T-helper 2 cell treated with Interferon-gamma antibody and Interleukin-4, amounts not matched to agents 100 ng/mL and 5 ng/mL, for 36 hours (primary cell): ENCODE results near the gene LIMS1. TPM values are rescaled to one million over a fixed set of nuclear protein-coding genes. Genes with fewer than 3 reads are reported as not detected.
"Not testable (repeated sequence)": the region's sequence is repeated elsewhere in the genome, so short reads cannot be mapped to it uniquely, and the experiment has no call there.

Source experiments
- intact Hi-C: fragments of 100-400 bp; cut with micrococcal nuclease; formaldehyde crosslinking; loops from one replicate; pipeline ENCODE4 v1.15.1; 2023
- total RNA-seq: library from RNA; stranded (reverse); gene quantifications from 2 replicates; pipeline ENCODE4 v1.2.3, GENCODE V29; 2022

The LIMS1 gene
- total RNA-seq, 1 donor from 2014 or later = 65.4 TPM

DNA sequence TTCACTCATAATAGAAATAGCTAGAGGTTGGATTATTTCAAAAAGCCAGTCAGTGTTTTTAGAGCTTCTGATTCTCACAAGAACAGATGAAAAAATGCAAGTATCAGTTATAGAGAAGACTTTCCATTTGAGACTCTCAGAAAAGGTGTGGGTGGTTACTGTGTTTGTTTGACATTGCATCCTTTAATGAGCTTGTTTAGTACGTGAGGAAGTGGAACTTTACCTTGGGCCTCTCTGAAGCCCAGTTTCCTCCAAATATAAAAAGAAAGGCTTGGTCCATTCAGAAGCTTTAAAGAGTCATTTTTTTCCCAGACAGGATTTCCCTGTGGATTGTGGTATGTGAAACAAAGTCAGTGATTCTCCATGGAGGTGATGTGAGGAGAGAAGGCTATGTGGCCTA is 95.1 kb downstream of the LIMS1 start:
- intact Hi-C loops = loop anchor here (1.0 to 10.0 kb wide), 2 partner anchors 8 to 95 kb away; partner anchors contain the start of gene LIMS1

DNA sequence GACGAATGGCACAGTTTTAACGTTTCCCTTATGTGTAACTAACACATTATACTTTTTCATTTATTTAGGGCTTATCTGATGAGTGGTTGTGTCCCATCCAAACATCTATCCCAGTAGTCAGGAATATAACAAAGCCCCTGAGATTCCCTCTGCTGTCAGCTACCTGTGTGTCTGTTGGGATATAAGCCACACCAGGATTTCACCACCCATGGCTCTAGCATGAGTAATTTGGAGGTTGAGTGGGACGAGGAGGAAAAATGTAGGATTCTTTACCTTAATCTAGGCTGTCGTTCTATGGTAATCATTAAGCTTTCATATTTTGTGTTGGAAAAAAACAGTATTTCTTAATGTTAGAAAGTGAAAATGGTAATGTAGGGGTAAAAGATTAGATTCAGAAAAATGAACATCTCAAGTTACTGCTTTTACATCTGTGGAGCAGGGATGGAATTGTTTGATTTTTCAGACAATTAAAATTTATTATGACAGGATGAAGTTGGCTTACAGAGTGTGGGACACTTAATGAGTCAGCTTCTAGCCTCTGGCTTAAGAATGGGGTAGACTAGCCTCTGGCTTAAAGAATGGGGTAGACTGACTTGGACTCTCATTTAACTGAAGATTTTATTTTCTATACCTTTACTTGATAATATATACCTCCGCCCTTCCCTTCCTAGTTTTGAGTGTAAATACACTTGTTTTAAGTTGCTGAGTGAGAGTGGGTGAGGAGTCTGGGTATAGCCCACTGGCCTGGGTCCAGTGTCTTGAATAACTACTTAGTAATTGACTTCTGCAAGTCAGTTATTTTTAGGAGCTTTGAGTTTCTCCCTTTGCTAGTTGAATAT is 96.5 kb downstream of the LIMS1 start:
- intact Hi-C loops = no loop called here

DNA sequence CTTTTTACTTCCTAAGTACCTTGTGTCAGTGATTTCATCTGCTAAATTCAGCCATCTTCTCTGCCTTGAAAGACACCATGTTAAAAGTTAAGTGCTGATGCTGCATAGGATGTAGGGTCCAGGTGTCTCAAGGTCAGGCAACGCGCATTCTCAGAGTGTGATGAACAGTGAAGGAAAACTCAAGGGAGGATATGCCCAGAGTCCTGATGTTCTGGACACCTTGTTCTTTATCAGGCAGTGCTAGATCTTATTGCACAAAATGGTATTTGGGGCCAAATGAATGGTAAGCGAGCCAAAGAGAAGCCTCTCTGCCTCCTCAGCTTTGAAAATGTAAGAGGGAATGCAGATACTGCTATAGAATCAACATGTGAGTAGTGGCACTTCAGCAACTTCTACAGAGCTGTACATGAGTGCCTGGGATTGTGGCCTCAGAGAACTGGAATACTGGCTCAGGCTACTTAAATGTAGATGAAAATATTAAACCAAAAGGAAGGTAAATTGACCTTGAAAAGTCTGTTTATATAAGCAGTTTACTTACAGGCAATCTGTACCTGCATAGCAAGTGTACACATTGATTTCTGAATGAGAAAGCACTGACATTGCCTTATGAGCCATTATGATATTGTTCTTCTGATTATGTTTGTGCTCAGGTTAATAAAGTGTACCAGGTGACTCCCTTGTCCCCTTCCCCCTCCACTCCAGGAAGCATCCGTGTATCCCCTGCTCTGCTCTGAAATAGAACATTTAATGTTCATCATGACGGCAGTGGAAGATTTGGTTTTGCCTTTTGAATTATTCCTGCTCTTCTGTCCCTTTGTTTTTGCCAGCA is 98.3 kb downstream of the LIMS1 start:
- intact Hi-C loops = no loop called here

DNA sequence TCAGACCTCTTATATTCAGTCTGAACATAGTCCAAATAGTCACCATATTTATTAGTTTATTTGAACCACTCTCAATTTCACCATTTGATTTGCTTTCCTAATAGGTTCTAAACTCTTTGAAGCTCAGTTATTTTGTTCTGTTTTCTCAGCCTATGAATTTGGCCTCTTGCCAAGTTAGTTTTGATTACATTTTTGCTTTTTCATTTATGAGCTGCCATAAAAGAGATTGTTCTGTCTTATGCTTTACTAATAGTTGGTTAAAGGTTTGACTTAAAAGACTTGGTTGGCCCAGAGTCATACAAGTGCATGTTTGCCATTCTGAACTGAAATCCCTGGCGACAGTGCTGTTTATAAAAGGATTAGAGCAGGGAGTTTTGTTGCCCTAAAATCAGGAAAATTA is 99.1 kb downstream of the LIMS1 start:
- intact Hi-C loops = no loop called here

DNA sequence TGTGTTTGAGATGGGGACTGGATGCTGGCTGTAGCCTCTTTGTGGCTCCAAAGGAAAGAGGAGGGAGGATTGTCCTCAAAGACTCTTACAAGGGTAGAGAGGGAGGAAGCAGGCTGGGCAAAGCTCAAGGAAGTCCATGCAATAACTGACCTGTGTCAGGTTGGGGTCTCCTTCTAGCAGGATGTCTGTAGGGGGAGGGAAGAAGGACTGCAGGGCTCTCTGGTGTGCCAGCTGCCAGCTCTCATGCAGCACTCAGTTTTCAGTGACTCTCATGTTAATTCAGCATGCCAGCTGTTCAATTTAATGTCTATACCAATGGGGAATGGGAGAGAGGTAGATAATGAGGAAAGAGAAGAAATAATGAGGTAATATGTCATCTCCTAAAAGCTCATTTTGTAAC is 99.7 kb downstream of the LIMS1 start:
- intact Hi-C loops = no loop called here

DNA sequence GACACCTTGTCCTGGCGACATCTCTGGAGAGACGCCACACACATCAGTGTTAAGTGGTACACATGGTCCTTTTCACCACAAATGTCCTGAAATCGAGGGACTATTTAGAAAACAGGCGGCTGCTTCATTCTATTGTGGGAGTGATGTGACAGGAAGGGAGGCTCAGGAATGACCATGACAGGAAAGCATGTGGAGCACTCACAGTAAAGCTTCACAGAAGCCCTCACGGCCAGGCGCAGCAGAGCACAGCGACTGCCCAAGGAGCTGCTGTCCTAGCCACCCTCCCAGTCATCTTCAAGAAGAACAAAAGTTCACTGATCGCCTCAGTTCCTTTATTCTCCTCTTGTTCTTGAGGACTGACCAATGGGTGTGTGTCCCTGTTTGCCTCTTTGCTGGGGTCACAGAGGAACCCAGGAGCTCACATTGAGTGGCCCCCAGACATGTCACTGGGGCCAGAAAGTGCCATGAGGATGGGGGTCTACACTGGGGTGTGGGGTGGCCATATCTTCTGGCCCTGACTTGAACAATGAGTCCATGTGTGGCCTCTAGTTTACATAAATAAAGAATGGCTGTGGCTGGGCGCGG is 100.4 kb downstream of the LIMS1 start:
- intact Hi-C loops = no loop called here

DNA sequence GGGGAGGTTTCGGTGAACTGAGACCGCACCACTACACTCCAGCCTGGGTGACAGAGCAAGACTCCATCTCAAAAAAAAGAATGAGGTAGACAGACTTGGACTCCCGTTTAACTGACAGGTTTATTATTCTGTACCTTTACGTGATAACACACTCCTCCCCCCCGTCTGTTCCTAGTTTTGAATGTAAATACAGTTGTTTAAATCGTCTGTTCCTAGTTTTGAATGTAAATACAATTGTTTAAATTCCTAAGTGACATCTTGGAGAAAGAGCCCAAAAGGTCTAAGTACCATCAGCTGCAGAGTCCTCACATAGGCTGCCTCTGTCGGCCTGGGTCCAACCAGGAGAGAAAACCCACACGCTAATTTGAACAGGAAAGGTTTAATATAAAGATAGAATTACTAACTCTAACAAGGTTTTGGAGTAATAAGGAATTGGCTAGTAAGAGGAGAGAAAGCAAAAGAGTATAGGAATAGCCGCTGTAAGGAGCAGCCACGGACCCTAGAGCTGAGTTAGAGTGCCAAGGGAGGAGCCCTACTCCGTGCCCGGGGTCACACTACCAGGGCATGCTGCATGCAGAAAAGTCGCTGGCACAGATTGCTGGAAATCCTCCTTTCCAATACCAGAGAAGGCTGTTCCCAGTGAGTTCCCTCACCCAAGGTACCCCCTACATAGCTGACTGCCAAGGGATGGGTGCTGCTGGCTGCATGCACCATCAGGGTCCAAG is 101.5 kb downstream of the LIMS1 start:
- intact Hi-C loops = loop anchor here (1.0 to 2.0 kb wide), 4 partner anchors 15 to 38 kb away; no protein-coding TSS in a partner anchor

DNA sequence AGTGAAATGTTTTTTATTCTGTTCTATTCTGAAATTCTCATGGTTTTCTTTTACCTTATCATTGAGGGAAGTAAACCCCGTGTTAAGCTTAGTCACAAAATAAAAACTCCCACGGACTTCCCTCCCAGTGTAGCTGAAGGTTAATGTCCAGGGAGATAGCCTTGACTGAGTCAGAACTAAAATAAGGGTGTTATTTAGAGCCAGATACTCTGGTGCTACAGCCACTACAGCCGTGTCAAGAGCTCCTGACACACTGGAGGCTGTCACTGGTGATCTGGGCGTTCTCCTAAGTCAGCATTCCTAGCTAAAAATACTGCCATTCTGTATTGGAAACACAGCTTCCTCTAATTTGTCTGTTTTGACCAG is 103.0 kb downstream of the LIMS1 start:
- intact Hi-C loops = loop anchor here (2.0 kb wide), 1 partner anchor 16 kb away; no protein-coding TSS in a partner anchor

DNA sequence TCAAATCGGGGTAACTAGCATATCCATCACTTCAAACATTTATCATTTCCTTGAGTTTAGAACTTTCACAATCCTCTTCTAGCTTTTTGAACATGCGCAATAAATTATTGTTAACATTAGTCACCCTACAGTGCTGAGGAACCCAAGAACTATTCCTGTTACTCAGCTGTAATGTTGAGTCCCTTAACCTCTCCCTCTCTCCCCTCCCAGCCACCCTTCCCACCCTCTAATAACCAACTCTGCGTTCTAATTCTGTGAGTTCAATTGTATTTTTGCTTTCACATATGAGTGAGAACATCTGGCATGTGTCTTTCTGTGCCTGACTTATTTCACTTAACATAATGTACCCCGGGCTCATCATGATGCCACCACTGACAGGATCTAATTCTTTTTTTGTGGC is 106.5 kb downstream of the LIMS1 start:
- intact Hi-C loops = no loop called here

DNA sequence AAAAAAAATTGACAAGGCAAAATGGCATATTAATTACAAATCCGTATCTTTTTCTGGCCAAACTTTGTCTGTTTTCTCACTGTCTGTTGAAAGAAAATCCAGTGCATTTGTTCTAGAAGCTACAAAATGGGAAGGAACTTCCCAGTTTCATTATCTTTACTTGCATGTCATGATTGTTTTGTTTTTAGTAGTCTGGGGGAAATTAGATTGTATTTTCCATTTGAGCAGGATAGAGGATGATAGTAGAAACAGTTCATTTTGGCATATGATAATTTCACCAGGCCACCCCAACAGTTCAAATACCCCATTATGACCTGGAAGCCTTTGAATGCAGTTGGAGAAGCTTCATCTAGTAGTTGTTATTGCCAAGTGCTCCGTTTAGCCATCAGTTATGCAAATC is 107.5 kb downstream of the LIMS1 start:
- intact Hi-C loops = no loop called here

DNA sequence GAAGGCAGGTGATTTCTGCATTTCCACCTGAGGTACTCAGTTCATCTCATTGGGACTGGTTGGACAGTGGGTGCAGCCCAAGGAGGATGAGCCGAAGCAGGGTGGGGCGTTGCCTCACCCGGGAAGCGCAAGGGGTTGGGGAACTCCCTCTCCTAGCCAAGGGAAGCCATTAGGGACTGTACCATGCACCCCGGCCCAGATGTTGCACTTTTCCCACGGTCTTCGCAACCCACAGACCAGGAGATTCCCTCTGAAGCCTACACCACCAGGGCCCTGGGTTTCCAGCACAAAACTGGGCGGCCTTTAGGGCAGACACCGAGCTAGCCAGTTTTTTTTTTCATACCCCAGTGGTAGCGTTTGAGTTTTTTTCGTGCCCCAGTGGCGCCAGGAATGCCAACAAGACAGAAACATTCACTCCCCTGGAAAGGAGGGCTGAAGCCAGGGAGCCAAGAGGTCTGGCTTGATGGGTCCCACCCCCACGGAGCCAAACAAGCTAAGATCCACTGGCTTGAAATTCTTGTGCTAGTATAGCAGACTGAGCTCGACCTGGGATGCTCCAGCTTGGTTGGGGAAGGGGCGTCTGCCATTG is 109.1 kb downstream of the LIMS1 start:
- intact Hi-C loops = no loop called here

DNA sequence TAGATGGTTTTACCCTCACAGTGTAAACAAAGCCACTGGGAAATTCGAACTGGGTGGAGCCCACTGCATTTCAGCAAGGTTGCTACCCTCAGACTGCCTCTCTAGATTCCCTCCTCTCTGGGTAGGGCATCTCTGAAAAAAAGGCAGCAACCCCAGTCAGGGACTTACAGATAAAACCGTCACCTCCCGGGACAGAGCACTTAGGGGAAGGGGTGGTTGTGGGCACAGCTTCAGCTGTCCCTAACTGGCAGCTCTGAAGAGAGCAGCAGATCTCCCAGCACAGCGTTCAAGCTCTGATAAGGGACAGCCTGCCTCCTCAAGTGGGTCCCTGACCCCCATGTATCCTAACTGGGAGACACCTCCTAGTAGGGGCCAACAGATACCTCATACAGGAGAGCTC is 109.6 kb downstream of the LIMS1 start:
- intact Hi-C loops = not testable (repeated sequence)

DNA sequence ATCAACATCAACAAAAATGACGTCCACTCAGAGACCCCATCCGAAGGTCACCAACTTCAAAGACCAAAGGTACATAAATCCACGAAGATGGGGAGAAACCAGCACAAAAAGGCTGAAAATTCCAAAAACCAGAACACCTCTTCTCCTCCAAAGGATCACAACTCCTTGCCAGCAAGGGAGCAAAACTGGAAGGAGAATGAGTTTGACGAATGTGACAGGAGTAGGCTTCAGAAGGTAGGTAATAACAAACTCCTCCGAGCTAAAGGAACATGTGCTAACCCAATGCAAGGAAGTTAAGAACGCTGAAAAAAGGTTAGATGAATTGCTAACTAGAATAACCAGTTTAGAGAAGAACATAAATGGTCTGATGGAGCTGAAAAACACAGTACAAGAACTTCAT is 110.2 kb downstream of the LIMS1 start:
- intact Hi-C loops = not testable (repeated sequence)

DNA sequence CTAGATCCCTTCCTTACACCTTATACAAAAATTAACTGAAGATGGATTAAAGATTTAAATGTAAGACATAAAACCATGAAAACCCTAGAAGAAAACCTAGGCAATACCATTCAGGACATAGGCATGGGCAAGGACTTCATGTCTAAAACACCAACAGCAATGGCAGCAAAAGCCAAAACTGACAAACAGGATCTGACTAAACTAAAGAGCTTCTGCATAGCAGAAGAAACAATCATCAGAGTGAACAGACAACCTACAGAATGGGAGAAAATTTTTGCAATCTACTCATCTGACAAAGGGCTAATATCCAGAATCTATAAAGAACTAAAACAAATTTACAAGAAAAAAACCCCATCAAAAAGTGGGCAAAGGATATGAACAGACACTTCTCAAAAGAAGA is 114.5 kb downstream of the LIMS1 start:
- intact Hi-C loops = not testable (repeated sequence)

DNA sequence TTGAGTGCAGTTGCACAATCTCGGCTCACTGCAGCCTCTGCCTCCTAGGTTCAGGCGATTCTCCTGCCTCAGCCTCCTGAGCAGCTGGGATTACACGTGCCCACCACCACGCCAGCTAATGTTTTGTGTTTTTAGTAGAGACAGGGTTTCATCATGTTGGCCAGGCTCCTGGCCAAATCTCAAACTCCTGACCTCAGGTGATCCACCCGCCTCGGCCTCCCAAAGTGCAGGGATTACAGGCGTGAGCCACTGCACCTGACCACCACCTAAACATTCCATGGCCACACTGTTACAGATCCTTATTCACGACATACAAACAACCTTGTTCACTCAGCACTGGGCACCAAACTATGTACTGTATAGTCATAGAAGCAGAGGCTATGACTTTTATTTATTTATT is 116.2 kb downstream of the LIMS1 start:
- intact Hi-C loops = not testable (repeated sequence)

DNA sequence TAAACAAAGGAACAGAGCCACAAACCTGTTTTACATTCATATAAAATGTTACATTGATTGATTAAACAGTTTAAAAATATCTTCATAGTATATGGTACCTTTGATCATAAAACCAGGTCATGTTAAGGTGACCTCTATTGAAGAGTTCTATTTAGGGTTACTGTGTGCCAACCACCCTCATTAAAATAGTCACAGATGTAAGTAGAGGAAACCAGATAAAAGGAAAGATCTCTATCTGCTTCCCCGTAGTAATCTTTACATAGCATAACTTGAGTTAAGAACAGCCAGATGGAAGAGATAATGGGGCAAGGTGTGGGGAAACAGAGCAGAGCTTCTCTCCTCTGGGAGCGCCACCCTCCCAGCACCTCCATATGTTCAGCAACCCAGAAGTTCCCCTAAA is 117.2 kb downstream of the LIMS1 start:
- intact Hi-C loops = not testable (repeated sequence)

DNA sequence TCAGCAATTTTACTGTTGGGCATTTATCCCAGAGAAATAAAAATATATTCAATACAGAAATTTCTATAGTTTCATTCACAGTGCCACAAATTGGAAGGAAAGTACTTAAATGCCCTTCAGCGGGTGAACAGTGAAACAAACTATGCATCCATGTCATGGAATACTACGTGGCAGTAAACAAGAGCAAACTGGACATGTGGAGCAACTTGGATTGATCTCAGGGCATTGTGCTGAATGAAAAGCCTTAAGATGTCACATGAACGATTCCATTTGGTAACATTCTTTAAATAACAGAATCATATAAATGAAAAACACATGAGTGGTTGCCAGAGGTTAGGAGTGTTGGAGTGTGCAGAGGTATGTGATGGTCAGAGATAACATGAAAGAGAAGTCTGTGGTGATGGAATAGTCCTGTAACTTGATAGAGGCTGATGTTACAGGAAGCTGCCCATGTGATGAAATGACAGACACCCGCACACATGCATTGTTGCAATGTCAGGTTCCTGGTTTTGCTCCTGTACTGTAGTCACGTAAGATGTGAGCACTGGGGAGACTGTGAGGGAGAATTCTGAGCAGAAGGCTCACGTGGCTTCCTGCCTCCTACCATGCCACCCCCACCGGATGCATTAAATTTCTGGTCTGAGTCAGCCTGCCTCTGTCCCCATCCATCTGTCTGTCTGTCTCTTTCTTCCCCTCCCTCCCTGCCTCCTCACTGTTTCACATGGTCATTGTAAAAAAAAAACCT is 118.1 kb downstream of the LIMS1 start:
- intact Hi-C loops = not testable (repeated sequence)

DNA sequence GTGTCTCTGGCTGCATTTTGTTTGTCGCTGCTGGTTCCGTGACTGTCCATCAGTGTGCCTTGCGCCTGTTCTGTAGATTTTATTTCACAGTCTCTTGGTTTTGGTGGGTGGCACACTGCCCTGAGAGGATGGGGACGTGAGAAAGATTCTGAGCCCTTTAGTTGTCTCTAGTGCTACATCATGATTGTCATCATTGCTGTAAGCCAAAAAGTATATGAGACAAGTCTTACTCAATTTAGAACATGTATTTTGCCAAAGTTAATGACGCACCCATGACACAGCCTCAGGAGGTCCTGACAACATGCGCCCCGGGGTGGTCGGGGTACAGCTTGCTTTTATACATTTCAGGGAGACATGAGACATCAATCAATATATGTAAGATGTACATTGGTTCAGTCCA is 119.2 kb downstream of the LIMS1 start:
- intact Hi-C loops = not testable (repeated sequence)

DNA sequence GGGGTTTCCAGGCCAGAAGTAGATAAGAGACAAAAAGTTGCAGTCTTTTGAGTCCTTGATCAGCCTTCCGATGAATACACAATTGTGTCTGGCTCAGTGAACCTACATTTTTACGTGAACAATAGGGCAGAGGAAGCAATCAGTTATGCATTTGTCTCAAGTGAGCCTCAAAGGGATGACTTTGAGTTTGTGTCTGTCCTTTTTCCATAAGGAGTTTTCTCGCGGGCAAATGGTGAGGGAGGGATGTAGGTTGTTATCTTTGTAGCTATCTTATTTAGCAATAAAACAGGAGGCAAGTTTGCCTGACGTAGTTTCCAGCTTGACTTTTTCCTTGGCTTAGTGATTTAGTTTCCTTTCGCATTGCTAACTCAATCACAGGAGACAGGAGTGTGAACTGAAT is 119.6 kb downstream of the LIMS1 start:
- intact Hi-C loops = not testable (repeated sequence)

DNA sequence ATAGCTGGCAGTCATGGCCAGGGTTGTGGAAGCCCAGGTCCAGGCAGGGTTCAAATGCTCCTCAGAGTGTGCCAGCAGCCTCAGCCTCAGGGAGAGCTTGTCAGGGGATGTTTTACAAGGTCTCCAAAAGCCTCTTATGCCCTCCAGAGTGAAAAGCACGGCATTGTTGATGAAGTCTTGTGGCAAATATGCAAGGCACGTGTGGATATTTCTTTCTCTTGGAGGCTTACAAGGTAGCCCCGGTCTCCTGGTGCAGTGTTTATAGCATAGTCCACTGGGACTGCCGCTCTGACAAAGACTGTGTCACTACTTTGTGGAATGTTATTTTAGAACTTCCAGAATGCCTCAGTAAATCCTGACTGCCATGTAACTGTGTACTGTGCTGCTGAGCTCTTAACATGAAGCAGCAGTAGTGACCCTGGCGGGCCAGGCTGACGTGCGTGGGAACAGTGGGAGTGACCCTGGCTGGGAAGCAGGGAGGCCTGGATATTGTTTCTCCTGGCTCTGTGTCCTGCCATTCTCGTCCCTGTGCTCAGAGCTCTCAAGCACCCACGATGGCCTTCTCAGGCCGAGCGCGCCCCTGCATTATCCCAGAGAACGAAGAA is 120.4 kb downstream of the LIMS1 start:
- intact Hi-C loops = not testable (repeated sequence)
